Hematopoietic multipotent progenitor cell treated with erythropoietin and hydrocortisone succinate and interleukin-3 and kit ligand, for 8 days (in vitro differentiated cells): ENCODE measurements around the gene MIEN1.
"Not testable (repeated sequence)": the region's sequence is repeated elsewhere in the genome, so short reads cannot be mapped to it uniquely, and the experiment has no call there.

ENCODE experiments used
- DNase-seq: peaks from one replicate; pipeline ENCODE4 v3.0.0-alpha.2; 2015

The MIEN1 gene

DNA sequence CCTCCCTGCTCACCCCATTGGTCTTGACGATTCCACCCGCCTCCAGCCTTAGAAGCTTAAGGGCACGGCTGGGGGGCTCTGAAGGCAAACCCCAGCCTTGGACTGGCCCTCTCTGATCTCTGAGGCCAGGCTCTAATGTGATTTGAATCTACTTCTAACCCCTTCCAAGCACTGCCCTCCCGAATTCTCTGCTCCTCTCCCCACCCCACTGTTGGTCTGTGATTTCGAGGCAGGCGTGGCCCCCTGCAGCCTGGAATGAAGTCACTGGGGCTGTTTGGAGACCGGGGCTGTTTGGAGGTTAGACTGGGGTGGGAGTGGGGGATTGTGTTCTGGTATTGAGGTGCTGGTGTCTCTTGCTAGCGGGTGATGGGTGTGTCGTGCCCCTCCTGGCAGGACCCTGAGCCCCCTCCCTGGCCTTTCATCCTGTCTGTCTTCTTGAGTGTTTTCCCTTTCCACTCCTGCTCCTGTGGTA lies 9.6 kb upstream of the MIEN1 start:
- DNase-seq = no peak

DNA sequence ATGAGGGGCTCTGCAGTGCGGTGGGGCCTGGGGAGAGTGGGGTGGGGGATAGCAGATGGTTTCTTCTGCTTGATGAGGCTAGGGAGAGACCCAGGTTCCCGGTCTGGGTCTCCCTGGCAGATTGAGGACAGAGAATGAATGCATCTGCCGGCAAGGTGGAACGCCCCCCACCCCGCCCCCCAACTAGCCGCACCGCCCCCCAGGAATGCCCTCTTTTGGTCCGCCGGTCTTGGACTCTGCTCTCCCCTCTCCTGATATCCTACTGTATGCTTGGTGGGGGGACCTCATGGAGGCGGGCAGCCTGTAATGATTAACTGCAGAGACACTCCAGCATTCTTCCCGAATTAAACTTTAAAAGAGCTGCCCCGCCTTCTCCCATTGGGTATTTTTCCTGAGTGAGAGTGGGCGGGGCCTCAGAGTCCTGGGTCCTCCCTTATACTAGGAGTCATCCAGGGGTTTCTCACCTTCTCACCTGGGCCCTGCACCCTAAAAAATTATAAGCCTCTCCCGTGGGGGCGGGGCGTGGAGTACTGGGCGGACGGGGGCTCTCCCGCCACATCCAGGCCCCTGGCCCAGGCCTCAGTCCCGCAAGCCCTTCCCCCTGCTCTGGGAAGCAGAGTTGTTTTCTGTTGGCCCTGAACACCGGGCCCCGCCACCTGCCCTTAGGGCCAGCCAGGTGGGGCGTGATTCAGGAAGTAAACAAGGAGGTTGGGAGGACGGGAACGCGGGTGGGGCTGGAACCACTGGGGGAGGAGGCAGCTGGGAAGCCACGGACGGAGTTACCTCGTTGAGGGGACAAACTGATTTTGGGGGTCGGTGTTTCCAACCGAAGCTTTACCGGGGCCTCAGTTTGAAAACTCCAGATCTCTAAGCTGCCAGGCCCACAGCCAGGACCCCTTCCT lies 8.9 kb upstream of the MIEN1 start:
- DNase-seq = no peak

DNA sequence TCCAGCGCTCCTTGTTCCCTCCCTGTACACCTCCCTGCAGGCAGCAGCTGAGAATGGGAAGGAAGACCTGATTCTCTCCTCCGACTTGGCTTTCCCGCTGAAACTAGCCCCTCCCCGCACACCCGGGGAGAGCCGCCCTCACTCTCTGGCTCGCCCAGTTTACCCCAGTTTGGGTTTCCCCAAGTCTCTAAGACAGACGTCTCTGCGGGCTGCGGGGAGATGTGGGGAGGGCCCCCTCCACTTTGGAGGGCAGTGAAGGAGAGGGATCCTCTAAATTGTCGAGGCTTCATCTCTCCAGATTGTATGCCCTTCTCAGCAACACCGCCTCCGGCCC lies 8.2 kb upstream of the MIEN1 start:
- DNase-seq = no peak

DNA sequence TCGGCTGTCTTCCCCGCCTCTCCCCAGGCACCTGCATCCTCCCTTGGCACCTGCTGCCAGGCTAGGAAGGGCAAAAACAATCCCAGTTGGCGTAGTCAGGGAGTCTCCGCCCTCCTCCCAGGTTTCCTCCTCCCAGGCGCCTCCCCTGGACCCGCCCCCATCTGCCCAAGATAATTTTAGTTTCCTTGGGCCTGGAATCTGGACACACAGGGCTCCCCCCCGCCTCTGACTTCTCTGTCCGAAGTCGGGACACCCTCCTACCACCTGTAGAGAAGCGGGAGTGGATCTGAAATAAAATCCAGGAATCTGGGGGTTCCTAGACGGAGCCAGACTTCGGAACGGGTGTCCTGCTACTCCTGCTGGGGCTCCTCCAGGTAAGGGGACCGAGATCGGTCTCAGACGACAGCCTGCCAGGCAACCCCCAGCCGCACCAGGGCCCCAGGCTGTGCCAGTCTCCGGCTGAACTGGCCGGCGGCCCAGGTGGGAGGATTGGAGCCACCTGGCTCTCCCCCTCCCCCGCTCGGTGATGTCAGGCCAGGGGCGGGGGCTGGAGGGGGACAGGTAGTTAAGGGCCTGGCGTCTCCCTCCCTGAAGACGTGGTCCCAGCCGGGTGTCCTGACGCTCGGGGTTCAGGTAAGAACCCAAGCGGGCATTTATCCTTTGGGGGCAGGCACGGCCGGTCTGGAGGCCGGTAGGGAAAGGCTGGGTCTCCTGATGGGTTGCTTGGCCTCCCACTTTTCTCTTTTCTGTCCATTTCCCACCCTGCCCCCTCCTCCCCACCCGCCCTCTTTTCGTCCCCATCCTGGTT lies 7.6 kb upstream of the MIEN1 start, which contains the start of gene GRB7:
Gene GRB7, plus strand, starts transcription at position 179 of the 808 bp plus-strand sequence. CDS start 4,364 bp downstream, outside the sequence.
- DNase-seq = no peak

DNA sequence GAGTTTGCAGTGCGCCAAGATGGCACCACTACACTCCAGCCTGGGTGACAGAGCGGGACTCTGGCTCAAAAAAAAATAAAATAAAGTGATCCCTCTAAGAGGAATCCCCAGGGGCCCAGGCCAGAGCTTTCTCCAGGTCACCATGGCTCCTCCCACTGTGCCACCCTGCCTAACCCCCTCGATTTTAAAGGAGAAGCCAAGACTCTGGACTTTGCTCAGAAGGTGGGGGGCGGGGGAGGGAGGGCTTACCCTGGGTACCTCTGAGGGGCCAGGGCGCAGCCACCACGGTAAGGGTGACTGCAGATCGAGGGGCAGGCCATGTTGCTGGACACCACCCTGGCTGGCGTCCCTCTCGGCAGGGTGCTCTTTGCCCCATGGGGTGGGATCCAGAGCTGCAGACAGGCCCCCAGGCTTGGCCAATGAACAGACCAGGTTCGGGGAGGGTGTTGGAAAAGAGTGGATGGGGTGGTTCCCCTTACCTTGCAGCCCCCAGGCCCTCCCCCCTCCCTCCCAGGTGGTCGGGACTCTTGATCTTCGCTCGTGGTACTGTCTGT lies 7.0 kb upstream of the MIEN1 start:
- DNase-seq = no peak

DNA sequence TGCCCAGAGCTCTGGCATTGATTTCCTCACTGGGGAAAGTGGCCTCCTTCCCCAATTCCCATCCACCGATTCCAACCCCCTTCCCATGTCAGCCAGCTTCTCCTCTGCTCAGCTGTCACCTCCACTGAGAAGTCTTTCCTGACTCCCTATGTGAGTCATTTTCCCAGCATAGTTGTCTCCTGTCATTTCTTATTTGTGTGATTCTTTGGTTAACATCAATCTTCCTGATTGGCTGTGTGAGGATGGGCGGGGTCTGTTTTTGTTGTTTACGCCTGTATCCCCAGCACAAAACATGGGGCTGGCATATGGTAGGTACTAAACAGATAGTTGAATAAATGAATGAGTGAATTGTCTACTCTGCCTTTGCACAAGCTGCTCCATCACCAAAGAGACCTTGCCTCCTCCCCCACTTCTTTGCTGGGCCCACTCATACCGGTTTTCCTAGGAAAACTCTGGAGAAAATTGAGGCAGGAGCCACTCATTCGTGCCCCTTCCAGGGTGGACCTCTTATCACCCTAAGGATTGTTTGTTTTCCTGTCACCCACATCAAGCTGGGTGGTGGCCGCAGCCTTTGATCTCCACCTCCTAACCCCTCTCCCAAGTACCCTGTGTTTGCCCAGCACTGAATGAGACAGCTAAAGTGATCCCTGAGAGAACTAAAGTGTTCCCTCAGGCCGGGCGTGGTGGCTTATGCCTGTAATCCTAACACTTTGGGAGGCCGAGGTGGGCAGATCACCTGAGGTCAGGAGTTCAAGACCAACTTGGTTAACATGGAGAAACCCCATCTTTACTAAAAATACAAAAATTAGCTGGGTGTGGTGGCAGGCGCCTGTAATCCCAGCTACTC lies 6.2 kb upstream of the MIEN1 start:
- no peak for DNase-seq

DNA sequence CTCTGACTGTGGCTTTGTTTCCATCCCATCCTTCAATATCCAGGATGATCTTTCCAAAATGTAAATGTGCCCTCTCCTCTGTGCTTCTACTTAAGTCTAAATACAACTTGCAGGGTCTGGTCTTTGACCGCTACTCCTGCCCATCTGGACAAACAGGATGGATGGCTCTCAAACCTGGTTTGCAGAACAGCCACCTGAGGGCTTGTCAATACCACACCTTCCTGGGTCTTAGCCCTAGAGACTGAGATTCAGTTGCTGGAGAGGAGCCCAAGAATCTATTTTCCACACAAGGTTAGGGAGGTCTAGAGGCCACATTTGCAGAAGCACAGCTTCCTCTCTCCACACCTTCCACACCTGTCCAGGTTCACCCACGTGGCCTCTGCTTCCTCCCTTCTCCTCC lies 5.5 kb upstream of the MIEN1 start:
- DNase-seq = no peak

DNA sequence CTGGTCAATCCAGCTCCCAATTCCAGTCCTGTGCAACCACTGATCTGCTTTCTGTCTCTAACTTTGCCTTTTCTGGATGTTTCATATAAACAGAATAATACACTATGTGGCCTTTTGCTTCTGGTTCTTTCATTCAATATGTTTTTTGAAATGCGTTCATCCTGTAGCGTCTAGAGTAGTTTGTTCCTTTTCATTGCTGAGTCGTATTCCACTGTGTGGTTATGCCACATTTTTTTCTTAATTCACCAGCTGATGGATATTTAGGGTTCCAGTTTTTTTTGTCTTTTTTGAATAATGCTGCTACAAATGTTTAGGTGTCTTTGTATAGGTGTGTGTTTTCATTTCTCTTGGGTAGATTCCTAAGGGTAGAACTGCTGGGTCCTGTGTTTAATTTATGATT lies 2.3 kb upstream of the MIEN1 start:
- no peak for DNase-seq

DNA sequence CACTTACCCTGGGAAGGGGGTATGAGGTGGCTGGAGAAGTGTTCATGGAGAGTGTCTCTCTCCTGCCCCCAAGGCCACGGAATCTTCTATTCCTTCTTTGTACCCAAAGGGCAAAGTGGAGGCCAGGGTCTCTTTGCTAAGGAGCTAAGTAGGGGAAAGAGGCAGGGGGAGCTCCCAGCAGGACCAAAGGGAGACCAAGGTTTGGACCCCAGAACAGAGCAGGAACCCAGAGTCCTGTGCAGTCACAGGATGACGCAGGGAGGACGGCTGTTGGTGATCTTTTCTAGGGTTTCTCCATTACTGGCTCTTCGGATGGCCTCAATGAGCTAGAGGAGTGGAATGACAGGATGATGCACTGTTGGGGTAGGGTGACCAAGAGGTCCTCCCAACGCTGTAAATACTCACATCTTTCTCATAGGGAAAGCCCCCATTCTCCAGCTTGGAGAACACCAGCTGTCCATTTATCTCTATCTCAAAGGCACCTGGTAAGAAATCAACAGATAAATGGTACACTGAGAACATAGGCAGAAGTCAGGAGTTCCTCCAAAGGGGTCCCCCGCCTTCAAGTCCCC lies 966 bp downstream of the MIEN1 start:
- no peak for DNase-seq

DNA sequence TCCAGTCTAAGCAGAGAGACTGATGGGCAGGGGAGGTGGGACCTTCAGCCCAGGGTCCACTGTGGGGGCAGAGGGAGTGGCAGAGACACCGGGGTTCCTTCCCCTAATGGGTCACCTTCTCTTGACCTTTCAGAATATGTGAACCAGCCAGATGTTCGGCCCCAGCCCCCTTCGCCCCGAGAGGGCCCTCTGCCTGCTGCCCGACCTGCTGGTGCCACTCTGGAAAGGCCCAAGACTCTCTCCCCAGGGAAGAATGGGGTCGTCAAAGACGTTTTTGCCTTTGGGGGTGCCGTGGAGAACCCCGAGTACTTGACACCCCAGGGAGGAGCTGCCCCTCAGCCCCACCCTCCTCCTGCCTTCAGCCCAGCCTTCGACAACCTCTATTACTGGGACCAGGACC lies 2.8 kb downstream of the MIEN1 start:
- DNase-seq = no peak

DNA sequence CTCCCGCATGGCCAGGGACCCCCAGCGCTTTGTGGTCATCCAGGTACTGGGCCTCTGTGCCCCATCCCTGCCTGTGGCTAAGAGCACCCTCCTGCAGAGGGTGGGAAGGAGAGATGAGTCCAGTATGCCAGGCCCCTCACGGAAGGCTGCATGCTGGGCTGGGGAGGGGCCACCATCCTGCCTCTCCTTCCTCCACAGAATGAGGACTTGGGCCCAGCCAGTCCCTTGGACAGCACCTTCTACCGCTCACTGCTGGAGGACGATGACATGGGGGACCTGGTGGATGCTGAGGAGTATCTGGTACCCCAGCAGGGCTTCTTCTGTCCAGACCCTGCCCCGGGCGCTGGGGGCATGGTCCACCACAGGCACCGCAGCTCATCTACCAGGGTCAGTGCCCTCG lies 3.7 kb downstream of the MIEN1 start:
- no peak for DNase-seq

DNA sequence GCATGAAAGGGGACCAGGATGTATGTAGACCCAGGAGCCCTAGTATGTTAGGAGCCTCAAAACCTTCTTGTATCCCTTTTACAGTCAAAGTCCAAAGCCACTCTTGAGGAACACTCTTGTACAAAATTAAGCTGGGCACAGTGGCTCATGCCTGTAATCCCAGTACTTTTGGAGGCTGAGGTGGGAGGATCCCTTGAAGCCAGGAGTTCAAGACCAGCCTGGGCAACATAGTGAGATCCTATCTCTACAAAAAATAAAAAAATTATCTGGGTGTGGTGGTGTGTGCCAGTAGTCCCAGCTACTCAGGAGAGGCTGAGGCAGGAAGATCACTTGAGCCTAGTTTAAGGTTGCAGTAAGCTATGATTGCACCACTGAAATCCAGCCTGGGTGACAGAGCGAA lies 4.4 kb downstream of the MIEN1 start:
- not testable (repeated sequence) for DNase-seq

DNA sequence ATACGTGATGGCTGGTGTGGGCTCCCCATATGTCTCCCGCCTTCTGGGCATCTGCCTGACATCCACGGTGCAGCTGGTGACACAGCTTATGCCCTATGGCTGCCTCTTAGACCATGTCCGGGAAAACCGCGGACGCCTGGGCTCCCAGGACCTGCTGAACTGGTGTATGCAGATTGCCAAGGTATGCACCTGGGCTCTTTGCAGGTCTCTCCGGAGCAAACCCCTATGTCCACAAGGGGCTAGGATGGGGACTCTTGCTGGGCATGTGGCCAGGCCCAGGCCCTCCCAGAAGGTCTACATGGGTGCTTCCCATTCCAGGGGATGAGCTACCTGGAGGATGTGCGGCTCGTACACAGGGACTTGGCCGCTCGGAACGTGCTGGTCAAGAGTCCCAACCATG lies 5.6 kb downstream of the MIEN1 start:
- DNase-seq = no peak

DNA sequence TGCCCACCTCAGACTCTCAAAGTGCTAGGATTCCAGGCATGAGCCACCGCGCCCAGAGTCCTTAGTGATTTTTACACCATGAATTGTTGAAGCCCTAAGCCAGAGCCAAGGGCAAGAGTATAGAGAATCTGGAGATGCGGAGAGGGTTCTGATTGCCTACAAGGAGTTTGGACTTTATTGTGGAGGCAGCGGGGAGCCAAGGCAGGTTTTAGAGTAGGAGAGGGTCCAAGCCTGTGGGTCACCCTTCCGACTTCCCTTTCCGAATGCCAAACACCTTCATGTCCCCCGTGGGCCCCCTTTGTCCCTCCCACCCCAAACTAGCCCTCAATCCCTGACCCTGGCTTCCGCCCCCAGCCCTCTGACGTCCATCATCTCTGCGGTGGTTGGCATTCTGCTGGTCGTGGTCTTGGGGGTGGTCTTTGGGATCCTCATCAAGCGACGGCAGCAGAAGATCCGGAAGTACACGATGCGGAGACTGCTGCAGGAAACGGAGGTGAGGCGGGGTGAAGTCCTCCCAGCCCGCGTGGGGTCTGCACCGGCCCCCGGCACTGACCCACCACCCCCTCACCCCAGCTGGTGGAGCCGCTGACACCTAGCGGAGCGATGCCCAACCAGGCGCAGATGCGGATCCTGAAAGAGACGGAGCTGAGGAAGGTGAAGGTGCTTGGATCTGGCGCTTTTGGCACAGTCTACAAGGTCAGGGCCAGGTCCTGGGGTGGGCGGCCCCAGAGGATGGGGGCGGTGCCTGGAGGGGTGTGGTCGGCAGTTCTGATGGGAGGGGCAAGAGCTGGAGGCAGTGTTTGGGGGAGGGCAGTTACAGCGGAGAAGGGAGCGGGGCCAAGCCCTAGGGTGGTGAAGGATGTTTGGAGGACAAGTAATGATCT lies 7.1 kb downstream of the MIEN1 start:
- DNase-seq = peak; percentile 60

DNA sequence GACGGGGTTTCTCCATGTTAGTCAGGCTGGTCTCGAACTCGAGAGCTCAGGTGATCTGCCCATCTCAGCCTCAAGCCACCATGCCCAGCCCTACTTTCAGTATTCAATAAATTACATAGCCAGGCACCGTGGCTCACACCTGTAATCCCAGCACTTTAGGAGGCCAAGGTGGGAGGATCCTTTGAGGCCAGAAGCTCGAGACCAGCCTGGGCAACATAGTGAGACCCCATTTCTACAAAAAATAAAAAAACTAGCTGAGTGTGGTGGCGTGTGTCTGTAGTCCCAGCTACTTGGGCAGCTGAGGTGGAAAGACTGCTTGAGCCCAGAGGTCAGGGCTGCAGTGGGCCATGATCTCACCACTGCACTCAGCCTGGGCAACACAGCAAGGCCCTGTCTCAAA lies 8.2 kb downstream of the MIEN1 start:
- DNase-seq = no peak

DNA sequence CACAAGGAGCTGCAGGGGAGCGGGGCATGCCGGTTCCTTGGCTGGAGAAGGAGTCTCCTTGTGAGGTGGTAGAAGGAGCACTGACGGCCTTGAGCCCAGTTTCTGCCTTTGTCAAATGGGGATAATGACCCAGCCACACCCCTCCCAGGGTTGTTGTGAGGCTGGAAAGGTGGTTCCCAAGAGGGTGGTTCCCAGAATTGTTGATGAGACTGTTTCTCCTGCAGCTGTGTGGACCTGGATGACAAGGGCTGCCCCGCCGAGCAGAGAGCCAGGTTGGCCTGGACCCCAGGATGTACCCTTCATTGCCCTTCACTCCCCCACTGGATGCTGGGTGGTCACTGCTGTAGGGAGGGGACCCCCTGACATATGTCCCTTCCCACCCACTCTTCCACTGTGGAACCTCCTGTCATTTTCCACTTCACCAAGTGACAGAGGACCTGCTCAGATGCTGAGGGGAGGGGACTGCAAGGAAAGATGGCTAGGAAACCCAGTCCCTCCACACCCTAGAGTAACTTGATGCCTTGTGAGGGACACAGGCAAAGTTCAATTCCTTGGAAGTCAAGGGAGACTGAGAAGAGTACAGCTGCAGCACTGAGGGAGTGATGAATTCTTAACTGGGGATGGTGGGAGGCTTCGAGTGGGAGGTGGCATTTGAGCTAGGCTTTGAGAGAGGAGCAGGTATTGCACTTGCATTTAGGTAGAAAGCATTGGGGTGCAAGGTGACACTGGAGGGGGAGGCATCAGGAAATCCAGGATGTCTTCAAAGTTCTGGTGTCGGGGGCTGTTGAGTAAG lies 10.6 kb downstream of the MIEN1 start:
- no peak for DNase-seq

DNA sequence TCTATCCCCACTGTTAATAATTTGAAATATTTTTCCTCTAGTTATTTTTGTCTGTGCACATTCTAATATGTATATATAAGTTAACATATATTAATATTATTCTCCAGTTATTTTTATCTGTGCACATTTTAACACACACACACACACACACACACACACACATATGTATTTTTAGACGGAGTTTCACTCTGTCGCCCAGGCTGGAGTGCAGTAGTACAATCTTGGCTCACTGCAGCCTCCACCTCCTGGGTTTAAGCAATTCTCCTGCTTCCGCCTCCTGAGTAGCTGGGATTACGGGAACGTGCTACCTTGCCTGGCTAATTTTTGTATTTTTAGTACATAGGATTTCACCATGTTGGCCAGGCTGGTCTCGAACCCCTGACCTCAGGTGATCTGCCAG lies 12.7 kb downstream of the MIEN1 start:
- no peak for DNase-seq

DNA sequence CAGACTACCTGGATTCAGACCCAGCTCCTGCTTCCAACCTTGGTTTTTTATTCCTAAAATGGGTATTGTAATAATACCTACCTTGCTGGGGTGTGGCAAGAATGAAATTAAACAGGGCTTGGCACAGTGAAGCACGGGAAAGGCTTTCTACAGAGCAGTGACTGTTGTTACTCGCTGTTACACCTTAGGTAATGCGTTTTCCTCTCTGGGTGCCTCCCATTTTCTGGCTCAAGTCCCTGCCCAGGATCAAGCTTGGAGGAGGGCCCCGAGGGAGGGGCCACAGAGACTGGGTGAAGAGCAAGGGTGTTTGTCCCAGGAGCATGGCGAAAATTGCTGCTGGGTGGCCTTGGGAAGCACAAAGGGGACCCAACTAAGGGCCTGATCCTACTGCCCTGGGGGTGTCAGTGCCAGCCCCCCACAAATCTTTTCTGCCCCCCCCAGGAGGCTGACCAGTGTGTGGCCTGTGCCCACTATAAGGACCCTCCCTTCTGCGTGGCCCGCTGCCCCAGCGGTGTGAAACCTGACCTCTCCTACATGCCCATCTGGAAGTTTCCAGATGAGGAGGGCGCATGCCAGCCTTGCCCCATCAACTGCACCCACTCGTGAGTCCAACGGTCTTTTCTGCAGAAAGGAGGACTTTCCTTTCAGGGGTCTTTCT lies 13.3 kb downstream of the MIEN1 start:
- DNase-seq = no peak

DNA sequence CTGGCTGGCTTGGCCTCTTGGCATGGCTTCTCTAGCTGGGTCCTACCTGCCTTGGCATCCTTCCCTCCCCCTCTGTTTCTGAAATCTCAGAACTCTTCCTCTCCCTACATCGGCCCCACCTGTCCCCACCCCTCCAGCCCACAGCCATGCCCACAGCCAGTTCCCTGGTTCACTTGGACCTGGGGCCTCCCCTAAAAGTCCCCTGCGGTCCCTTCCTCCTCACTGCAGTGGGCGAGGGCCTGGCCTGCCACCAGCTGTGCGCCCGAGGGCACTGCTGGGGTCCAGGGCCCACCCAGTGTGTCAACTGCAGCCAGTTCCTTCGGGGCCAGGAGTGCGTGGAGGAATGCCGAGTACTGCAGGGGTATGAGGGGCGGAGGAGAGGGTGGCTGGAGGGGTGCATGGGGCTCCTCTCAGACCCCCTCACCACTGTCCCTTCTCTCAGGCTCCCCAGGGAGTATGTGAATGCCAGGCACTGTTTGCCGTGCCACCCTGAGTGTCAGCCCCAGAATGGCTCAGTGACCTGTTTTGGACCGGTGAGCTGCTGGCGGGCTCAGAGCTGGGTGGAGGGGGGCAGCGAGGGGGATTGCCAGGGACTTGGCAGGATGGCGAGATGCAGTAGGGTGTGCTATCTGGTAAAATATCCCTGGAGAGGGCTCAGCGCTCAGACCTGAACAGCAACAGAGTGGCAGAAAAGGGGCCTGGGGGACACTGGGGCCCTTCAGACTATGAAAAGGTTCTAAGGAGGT lies 14.1 kb downstream of the MIEN1 start:
- DNase-seq = no peak
